BE2C (cell line): Measurements from ENCODE around the gene ATF6.

Experiments
- DNase-seq: peaks from one replicate; pipeline ENCODE4 v3.0.0-alpha.2; 2020
- H3K27me3 ChIP-seq: fragments of 250-450 bp; sonication (Bioruptor Pico); 2 replicates; pipeline ENCODE4 v1.5.1; 2020; ENCODE audit warnings: mild to moderate bottlenecking
- H3K36me3 ChIP-seq: fragments of 250-450 bp; sonication (Bioruptor Pico); 2 replicates; pipeline ENCODE4 v1.5.1; 2020; ENCODE audit warnings: mild to moderate bottlenecking
- H3K4me1 ChIP-seq: fragments of 250-450 bp; sonication (Bioruptor Pico); 2 replicates; pipeline ENCODE4 v1.5.1; 2020
- H3K4me3 ChIP-seq: 2 replicates; pipeline ENCODE4 v1.5.1; 2011; ENCODE audit warnings: low read depth, low read length
- H3K9me3 ChIP-seq: fragments of 250-450 bp; sonication (Bioruptor Pico); 2 replicates; pipeline ENCODE4 v1.5.1; 2020
- CTCF ChIP-seq: IDR thresholded peaks from 2 replicates; pipeline ENCODE4 v1.5.1; 2012; ENCODE audit warnings: mild to moderate bottlenecking, low read depth, low read length

The ATF6 gene

GRCh38 chr1:161946071-161946987, 180.2 kb downstream of the ATF6 start:
- no peaks in the 10 kb centered on the region for H3K27me3 ChIP-seq
- no peaks in the 10 kb centered on the region for H3K9me3 ChIP-seq
- H3K4me1 ChIP-seq = no peaks in the 10 kb centered on the region
- no peaks in the 10 kb centered on the region for H3K36me3 ChIP-seq
- H3K4me3 ChIP-seq = no peak overlapping the region
- no peak for DNase-seq
- no peak for TF ChIP-seq CTCF

- no peaks in the 10 kb centered on the region for H3K36me3 ChIP-seq
- no peak overlapping the region for H3K4me3 ChIP-seq
- H3K27me3 ChIP-seq = no peaks in the 10 kb centered on the region
- no peak for DNase-seq
- H3K4me1 ChIP-seq = no peaks in the 10 kb centered on the region; the same call in 1 of the 2 replicates
- no peak for TF ChIP-seq CTCF
- H3K9me3 ChIP-seq = no peaks in the 10 kb centered on the region
Measured at GRCh38 chr1:161948435-161948834, 182.3 kb downstream of the ATF6 start.

GRCh38 chr1:161949548-161949947, 183.4 kb downstream of the ATF6 start:
- Histone ChIP-seq H3K9me3 (no peaks in the 10 kb centered on the region), H3K27me3 (no peaks in the 10 kb centered on the region), H3K4me3 (no peak overlapping the region), H3K4me1 (no peaks in the 10 kb centered on the region; the same call in 1 of the 2 replicates), H3K36me3 (no peaks in the 10 kb centered on the region)
- DNase-seq = no peak
- no peak for TF ChIP-seq CTCF

GRCh38 chr1:161950377-161950776, 184.3 kb downstream of the ATF6 start:
- TF ChIP-seq CTCF = no peak
- no peak for DNase-seq
- H3K36me3 ChIP-seq = no peaks in the 10 kb centered on the region
- H3K4me1 ChIP-seq = no peaks in the 10 kb centered on the region; the same call in 1 of the 2 replicates
- H3K9me3 ChIP-seq = no peaks in the 10 kb centered on the region
- H3K4me3 ChIP-seq = no peak overlapping the region
- no peaks in the 10 kb centered on the region for H3K27me3 ChIP-seq

GRCh38 chr1:161951646-161952045, 185.5 kb downstream of the ATF6 start:
- H3K36me3 ChIP-seq = no peaks in the 10 kb centered on the region
- TF ChIP-seq CTCF = no peak
- H3K27me3 ChIP-seq = no peaks in the 10 kb centered on the region
- H3K9me3 ChIP-seq = no peaks in the 10 kb centered on the region
- peaks cover 4% of the 10 kb centered on the region for H3K4me1 ChIP-seq
- H3K4me3 ChIP-seq = no peak overlapping the region
- DNase-seq = no peak

GRCh38 chr1:161952607-161953172, 186.6 kb downstream of the ATF6 start:
- Histone ChIP-seq H3K27me3 (no peaks in the 10 kb centered on the region), H3K9me3 (no peaks in the 10 kb centered on the region), H3K4me3 (no peak overlapping the region), H3K36me3 (no peaks in the 10 kb centered on the region), H3K4me1 (peaks cover 4% of the 10 kb centered on the region)
- TF ChIP-seq CTCF = no peak
- no peak for DNase-seq
